ENCODE results near the gene CDC42SE2.

GRCh38 chr5:131285703-131286399 is 22.0 kb downstream of the CDC42SE2 start:
- TF ChIP-seq, protein P1, sequence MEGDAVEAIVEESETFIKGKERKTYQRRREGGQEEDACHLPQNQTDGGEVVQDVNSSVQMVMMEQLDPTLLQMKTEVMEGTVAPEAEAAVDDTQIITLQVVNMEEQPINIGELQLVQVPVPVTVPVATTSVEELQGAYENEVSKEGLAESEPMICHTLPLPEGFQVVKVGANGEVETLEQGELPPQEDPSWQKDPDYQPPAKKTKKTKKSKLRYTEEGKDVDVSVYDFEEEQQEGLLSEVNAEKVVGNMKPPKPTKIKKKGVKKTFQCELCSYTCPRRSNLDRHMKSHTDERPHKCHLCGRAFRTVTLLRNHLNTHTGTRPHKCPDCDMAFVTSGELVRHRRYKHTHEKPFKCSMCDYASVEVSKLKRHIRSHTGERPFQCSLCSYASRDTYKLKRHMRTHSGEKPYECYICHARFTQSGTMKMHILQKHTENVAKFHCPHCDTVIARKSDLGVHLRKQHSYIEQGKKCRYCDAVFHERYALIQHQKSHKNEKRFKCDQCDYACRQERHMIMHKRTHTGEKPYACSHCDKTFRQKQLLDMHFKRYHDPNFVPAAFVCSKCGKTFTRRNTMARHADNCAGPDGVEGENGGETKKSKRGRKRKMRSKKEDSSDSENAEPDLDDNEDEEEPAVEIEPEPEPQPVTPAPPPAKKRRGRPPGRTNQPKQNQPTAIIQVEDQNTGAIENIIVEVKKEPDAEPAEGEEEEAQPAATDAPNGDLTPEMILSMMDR (IDR thresholded peaks at IDR 0.05): no peak
- no peak for TF ChIP-seq POLR2A (IDR thresholded peaks at IDR 0.05)
- TF ChIP-seq EP300 (IDR thresholded peaks at IDR 0.05; ENCODE audit: low read depth): no peak
